ENCODE results near the gene PHACTR4.

DNA sequence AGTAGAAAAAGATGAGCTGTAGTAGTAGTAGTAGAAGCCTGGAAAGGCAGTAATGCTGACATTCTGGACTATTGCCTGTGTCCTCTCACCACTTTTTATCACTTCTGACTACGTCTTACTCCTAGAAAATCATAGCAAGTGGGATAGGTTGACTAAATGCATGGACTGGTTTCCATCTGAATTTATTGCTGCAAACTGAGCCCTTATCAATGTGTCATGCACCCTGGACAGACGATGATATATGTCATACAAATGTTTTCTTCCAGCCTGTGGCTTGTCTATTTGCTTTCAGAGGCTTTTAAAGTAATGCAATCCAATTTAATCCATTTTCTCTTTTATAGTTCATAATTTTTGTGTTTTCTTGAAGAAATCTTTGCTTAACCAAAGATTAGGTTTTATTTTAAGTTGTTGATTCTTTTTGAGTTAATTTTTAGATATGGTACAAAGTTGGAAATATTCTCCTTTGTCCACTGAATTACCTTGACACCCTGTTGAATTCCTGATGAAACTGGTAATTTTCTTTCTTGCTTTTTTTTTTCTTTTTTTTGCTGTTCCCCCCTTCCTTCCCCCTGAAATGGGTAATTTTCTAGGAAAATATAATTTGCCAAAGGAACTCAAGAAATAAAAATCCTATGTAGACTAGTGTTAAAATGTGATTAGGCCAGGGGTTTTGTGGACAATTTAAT is 47.1 kb downstream of the PHACTR4 start:
- TF ChIP-seq, protein P1, sequence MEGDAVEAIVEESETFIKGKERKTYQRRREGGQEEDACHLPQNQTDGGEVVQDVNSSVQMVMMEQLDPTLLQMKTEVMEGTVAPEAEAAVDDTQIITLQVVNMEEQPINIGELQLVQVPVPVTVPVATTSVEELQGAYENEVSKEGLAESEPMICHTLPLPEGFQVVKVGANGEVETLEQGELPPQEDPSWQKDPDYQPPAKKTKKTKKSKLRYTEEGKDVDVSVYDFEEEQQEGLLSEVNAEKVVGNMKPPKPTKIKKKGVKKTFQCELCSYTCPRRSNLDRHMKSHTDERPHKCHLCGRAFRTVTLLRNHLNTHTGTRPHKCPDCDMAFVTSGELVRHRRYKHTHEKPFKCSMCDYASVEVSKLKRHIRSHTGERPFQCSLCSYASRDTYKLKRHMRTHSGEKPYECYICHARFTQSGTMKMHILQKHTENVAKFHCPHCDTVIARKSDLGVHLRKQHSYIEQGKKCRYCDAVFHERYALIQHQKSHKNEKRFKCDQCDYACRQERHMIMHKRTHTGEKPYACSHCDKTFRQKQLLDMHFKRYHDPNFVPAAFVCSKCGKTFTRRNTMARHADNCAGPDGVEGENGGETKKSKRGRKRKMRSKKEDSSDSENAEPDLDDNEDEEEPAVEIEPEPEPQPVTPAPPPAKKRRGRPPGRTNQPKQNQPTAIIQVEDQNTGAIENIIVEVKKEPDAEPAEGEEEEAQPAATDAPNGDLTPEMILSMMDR (IDR thresholded peaks at IDR 0.05): no peak
- no peak for TF ChIP-seq POLR2A (IDR thresholded peaks at IDR 0.05)
